GM12878 (cell line): ENCODE data around the gene GRAMD1A. TPM values are rescaled to one million over a fixed set of nuclear protein-coding genes. Genes with fewer than 3 reads are reported as not detected.

Source experiments
- ATAC-seq: fragments of 200-7000 bp; cut with Tn5 transposase; 3 replicates; pipeline ENCODE4 v1.9.1; 2020; ENCODE audit warnings: mild to moderate bottlenecking, moderate library complexity
- BruUV-seq: library from RNA; stranded (reverse); fragments of 400-500 nt; replicated peaks from 2 replicates; lab custom pipeline; 2021; lab: Mats Ljungman, UMichigan
- CTCF ChIA-PET: fragments of 300-600 bp; sonication (Branson Sonifier 250); formaldehyde crosslinking; extraction: SDS; loops from one replicate; lab custom pipeline; 2021; ENCODE audit warnings: inconsistent platforms; lab: Yijun Ruan, JAX
- POLR2A ChIA-PET: fragments of 350-600 bp; formaldehyde crosslinking; extraction: SDS; loops from one replicate; lab custom pipeline; 2021; ENCODE audit warnings: inconsistent platforms; lab: Charles Lee
- RAD21 ChIA-PET: fragments of 300-600 bp; sonication (Branson Sonifier 250); formaldehyde crosslinking; loops from one replicate; lab custom pipeline; 2023; ENCODE audit warnings: antibody characterized with exemption; ENCODE audit not compliant: unreplicated experiment; lab: Charles Lee
- SMC1A ChIA-PET: fragments of 300-600 bp; sonication (Branson Sonifier 250); formaldehyde crosslinking; loops from one replicate; lab custom pipeline; 2023; ENCODE audit not compliant: unreplicated experiment, uncharacterized antibody; lab: Charles Lee
- DNase-seq: peaks from one replicate; pipeline ENCODE4 v3.0.0-alpha.2; 2011; ENCODE audit warnings: low read depth, low spot score
- FAIRE-seq: peaks from 3 replicates; lab custom pipeline; 2011; peaks lifted over from hg19 to GRCh38; lab: Jason Lieb, UNC
- H2AFZ ChIP-seq: 2 replicates; pipeline ENCODE4 v1.6.0; 2011; ENCODE audit warnings: low read depth, low read length, control low read depth; ENCODE audit not compliant: control insufficient read depth
- H3K27ac ChIP-seq: 2 replicates; pipeline ENCODE4 v1.5.1; 2011; ENCODE audit warnings: control low read depth; ENCODE audit not compliant: control insufficient read depth, insufficient read depth
- H3K27me3 ChIP-seq, 2 experiments: replicated peaks in 1 of 2; 2 replicates each; pipeline versions ENCODE4 v1.6.0 to v1.6.1; 2011; ENCODE audit warnings: low read length in 1 of 2; ENCODE audit not compliant: control insufficient read depth in 2 of 2, insufficient read depth in 2 of 2
- H3K36me3 ChIP-seq, 2 experiments: 2 replicates each; pipeline ENCODE4 v1.5.1; 2011; ENCODE audit warnings: low read length in 1 of 2; ENCODE audit not compliant: control insufficient read depth in 2 of 2, insufficient read depth in 2 of 2
- H3K4me1 ChIP-seq: 2 replicates; pipeline ENCODE4 v1.6.1; 2011; ENCODE audit warnings: mild to moderate bottlenecking, low read length, moderate library complexity, mixed read lengths; ENCODE audit not compliant: control insufficient read depth, insufficient read depth
- H3K4me2 ChIP-seq: 2 replicates; pipeline ENCODE4 v1.6.0; 2011; ENCODE audit warnings: control low read depth; ENCODE audit not compliant: control insufficient read depth, insufficient read depth
- H3K4me3 ChIP-seq: fragments of 200-600 bp; sonication (generic); 2 replicates; pipeline ENCODE4 v1.5.1; 2016
- H3K79me2 ChIP-seq: 2 replicates; pipeline ENCODE4 v1.6.0; 2011; ENCODE audit warnings: low read length; ENCODE audit not compliant: control insufficient read depth, insufficient read depth
- H3K9ac ChIP-seq: 2 replicates; pipeline ENCODE4 v1.8.0; 2011; ENCODE audit warnings: low read length, control low read depth, mixed read lengths; ENCODE audit not compliant: control insufficient read depth, insufficient read depth
- H3K9me3 ChIP-seq: replicated peaks from 3 replicates; pipeline ENCODE4 v1.5.1; 2011; ENCODE audit warnings: mild to moderate bottlenecking, low read length; ENCODE audit not compliant: control insufficient read depth, insufficient read depth
- H4K20me1 ChIP-seq: 2 replicates; pipeline ENCODE4 v1.6.0; 2011; ENCODE audit not compliant: control insufficient read depth, insufficient read depth
- BCLAF1 ChIP-seq: fragments of 450-650 bp; IDR thresholded peaks from 2 replicates; pipeline ENCODE4 v1.6.1; 2017; ENCODE audit warnings: antibody characterized with exemption, mild to moderate bottlenecking, moderate library complexity
- CHD4 ChIP-seq: fragments of 200-600 bp; sonication (generic); IDR thresholded peaks from 2 replicates; pipeline ENCODE4 v1.6.1; 2016; ENCODE audit warnings: mild to moderate bottlenecking
- IKZF2 ChIP-seq, 2 experiments: fragments of 450-650 bp; IDR thresholded peaks; 2 replicates each; pipeline ENCODE4 v1.6.1; 2017; ENCODE audit warnings: mild to moderate bottlenecking in 2 of 2, moderate library complexity in 2 of 2
- NRF1 ChIP-seq: conservative IDR thresholded peaks from 2 replicates; pipeline ENCODE4 v1.6.1; 2011; ENCODE audit warnings: mild to moderate bottlenecking, low read depth, low read length, improper control_type of control experiment
- RFX5 ChIP-seq: IDR thresholded peaks from 2 replicates; pipeline ENCODE4 v1.6.1; 2011; ENCODE audit warnings: low read depth, low read length, improper control_type of control experiment
- ZNF622 ChIP-seq: fragments of 450-650 bp; IDR thresholded peaks from 2 replicates; pipeline ENCODE4 v1.6.1; 2017; ENCODE audit warnings: mild to moderate bottlenecking, inconsistent platforms
- ZSCAN29 ChIP-seq: fragments of 450-650 bp; IDR thresholded peaks from 2 replicates; pipeline ENCODE4 v1.6.1; 2017; ENCODE audit warnings: mild to moderate bottlenecking, moderate library complexity
- in situ Hi-C: fragments of 300-500 bp; cut with MboI; formaldehyde crosslinking; loops from 9 replicates; pipeline ENCODE4 v1.14.3; 2018; ENCODE audit warnings: mixed read lengths
- intact Hi-C: fragments of 100-400 bp; cut with micrococcal nuclease; formaldehyde crosslinking; loops from one replicate; pipeline ENCODE4 v1.14.2; 2022; ENCODE audit not compliant: unreplicated experiment
- polyA plus RNA-seq, 11 experiments: library from polyadenylated mRNA; depleted of rRNA in 4 of 11; unstranded in 6 of 11; stranded (reverse) in 5 of 11; fragments of >200 nt; fragmentation: Nextera tagmentation in 4 of 11; fragmentation: Illumina TruSeq in 1 of 11; extraction: Ambion mirVana in 4 of 11; extraction: Trizol in 1 of 11; gene quantifications; 1 replicate in 1 of 11; 2 replicates in 10 of 11; pipeline versions ENCODE4 v1.2.1 to v1.2.3, GENCODE V29; 2011 to 2016; ENCODE audit warnings: inconsistent platforms in 2 of 11, missing spikeins in 2 of 11, low read depth in 1 of 11
- total RNA-seq, 4 experiments: library from RNA; depleted of rRNA in 3 of 4; stranded (reverse); fragments of >200 nt in 3 of 4; fragmentation: Illumina TruSeq in 1 of 4; extraction: Trizol in 1 of 4; gene quantifications; 2 replicates each; pipeline versions ENCODE4 v1.2.1 to v1.2.3, GENCODE V29; 2013 to 2021
- TF ChIP-seq, protein P1 (sequence below): fragments of 450-650 bp; IDR thresholded peaks from 2 replicates; pipeline ENCODE4 v1.6.1; 2014; ENCODE audit warnings: mild to moderate bottlenecking
- TF ChIP-seq, protein P2 (sequence below): IDR thresholded peaks from 2 replicates; pipeline ENCODE4 v1.6.1; 2012; ENCODE audit warnings: improper control_type of control experiment, low read depth, low read length; ENCODE audit not compliant: insufficient replicate concordance
- TF ChIP-seq, protein P3 (sequence below): fragments of 450-650 bp; formaldehyde crosslinking; IDR thresholded peaks from 2 replicates; pipeline ENCODE4 v1.5.0; 2022; ENCODE audit warnings: mild to moderate bottlenecking, missing genetic modification characterization
- TF ChIP-seq, protein P4 (sequence below): IDR thresholded peaks from 2 replicates; pipeline ENCODE4 v1.6.1; 2011; ENCODE audit warnings: mild to moderate bottlenecking, low read depth, low read length, moderate library complexity; ENCODE audit not compliant: insufficient replicate concordance

GRAMD1A gene
- total and polyA plus RNA-seq, 10 of the 15 experiments (the other 5 are each of a cell fraction or from before 2014, with no cell fraction given) = 0.79 to 73.6 (median 35.3) TPM

GRCh38 chr19:34953092-34953491 is 47.0 kb upstream of the GRAMD1A start:
- RAD21 ChIA-PET = no interaction called here
- TF ChIP-seq, protein P1, sequence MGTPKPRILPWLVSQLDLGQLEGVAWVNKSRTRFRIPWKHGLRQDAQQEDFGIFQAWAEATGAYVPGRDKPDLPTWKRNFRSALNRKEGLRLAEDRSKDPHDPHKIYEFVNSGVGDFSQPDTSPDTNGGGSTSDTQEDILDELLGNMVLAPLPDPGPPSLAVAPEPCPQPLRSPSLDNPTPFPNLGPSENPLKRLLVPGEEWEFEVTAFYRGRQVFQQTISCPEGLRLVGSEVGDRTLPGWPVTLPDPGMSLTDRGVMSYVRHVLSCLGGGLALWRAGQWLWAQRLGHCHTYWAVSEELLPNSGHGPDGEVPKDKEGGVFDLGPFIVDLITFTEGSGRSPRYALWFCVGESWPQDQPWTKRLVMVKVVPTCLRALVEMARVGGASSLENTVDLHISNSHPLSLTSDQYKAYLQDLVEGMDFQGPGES = no peak
- TF ChIP-seq ZNF622 (no peak), BCLAF1 (no peak), NRF1 (no peak), RFX5 (no peak), ZSCAN29 (no peak), IKZF2 (IDR thresholded peaks at IDR 0.05) (no peak), CHD4 (no peak)
- TF ChIP-seq, protein P2, sequence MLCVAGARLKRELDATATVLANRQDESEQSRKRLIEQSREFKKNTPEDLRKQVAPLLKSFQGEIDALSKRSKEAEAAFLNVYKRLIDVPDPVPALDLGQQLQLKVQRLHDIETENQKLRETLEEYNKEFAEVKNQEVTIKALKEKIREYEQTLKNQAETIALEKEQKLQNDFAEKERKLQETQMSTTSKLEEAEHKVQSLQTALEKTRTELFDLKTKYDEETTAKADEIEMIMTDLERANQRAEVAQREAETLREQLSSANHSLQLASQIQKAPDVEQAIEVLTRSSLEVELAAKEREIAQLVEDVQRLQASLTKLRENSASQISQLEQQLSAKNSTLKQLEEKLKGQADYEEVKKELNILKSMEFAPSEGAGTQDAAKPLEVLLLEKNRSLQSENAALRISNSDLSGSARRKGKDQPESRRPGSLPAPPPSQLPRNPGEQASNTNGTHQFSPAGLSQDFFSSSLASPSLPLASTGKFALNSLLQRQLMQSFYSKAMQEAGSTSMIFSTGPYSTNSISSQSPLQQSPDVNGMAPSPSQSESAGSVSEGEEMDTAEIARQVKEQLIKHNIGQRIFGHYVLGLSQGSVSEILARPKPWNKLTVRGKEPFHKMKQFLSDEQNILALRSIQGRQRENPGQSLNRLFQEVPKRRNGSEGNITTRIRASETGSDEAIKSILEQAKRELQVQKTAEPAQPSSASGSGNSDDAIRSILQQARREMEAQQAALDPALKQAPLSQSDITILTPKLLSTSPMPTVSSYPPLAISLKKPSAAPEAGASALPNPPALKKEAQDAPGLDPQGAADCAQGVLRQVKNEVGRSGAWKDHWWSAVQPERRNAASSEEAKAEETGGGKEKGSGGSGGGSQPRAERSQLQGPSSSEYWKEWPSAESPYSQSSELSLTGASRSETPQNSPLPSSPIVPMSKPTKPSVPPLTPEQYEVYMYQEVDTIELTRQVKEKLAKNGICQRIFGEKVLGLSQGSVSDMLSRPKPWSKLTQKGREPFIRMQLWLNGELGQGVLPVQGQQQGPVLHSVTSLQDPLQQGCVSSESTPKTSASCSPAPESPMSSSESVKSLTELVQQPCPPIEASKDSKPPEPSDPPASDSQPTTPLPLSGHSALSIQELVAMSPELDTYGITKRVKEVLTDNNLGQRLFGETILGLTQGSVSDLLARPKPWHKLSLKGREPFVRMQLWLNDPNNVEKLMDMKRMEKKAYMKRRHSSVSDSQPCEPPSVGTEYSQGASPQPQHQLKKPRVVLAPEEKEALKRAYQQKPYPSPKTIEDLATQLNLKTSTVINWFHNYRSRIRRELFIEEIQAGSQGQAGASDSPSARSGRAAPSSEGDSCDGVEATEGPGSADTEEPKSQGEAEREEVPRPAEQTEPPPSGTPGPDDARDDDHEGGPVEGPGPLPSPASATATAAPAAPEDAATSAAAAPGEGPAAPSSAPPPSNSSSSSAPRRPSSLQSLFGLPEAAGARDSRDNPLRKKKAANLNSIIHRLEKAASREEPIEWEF = no peak
- TF ChIP-seq, protein P3, sequence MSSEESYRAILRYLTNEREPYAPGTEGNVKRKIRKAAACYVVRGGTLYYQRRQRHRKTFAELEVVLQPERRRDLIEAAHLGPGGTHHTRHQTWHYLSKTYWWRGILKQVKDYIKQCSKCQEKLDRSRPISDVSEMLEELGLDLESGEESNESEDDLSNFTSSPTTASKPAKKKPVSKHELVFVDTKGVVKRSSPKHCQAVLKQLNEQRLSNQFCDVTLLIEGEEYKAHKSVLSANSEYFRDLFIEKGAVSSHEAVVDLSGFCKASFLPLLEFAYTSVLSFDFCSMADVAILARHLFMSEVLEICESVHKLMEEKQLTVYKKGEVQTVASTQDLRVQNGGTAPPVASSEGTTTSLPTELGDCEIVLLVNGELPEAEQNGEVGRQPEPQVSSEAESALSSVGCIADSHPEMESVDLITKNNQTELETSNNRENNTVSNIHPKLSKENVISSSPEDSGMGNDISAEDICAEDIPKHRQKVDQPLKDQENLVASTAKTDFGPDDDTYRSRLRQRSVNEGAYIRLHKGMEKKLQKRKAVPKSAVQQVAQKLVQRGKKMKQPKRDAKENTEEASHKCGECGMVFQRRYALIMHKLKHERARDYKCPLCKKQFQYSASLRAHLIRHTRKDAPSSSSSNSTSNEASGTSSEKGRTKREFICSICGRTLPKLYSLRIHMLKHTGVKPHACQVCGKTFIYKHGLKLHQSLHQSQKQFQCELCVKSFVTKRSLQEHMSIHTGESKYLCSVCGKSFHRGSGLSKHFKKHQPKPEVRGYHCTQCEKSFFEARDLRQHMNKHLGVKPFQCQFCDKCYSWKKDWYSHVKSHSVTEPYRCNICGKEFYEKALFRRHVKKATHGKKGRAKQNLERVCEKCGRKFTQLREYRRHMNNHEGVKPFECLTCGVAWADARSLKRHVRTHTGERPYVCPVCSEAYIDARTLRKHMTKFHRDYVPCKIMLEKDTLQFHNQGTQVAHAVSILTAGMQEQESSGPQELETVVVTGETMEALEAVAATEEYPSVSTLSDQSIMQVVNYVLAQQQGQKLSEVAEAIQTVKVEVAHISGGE (CRISPR knock-in tag) = no peak
- TF ChIP-seq, protein P4, sequence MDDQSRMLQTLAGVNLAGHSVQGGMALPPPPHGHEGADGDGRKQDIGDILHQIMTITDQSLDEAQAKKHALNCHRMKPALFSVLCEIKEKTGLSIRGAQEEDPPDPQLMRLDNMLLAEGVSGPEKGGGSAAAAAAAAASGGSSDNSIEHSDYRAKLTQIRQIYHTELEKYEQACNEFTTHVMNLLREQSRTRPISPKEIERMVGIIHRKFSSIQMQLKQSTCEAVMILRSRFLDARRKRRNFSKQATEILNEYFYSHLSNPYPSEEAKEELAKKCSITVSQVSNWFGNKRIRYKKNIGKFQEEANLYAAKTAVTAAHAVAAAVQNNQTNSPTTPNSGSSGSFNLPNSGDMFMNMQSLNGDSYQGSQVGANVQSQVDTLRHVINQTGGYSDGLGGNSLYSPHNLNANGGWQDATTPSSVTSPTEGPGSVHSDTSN = no peak

More at GRCh38 chr19:34953092-34953491, 47.0 kb upstream of the GRAMD1A start:
- DNase-seq (no peak), ATAC-seq (no peak), FAIRE-seq (no peak)
- no TSS peak for BruUV-seq
- intact Hi-C loops (no loop called here), in situ Hi-C loops (loop anchor here (25.0 kb wide), 1 partner anchor 1409 kb away; no protein-coding TSS in a partner anchor)
- SMC1A ChIA-PET = no interaction called here
- Histone ChIP-seq H3K27ac (no peak overlapping the region), H3K4me3 (no peak overlapping the region), H4K20me1 (no peaks in the 10 kb centered on the region), H3K79me2 (no peaks in the 10 kb centered on the region), H2AFZ (no peak overlapping the region), H3K9me3 (peaks cover 18% of the 10 kb centered on the region), H3K27me3 (no peaks in the 10 kb centered on the region), H3K9ac (no peak overlapping the region), H3K4me2 (no peak overlapping the region), H3K36me3 (peaks cover 0 to 2% of the 10 kb centered on the region in 2 experiments; a peak in 1 of 4 replicates), H3K4me1 (no peaks in the 10 kb centered on the region)
- POLR2A ChIA-PET = no interaction called here
- CTCF ChIA-PET = no interaction called here
